Activated T-helper 9 cell treated with anti-CD3 and anti-CD28 coated beads, Interleukin-2, amount 50 U/mL, for 16 hours (primary cell): Measurements from ENCODE around the gene SNURF.
"Not testable (repeated sequence)": the region's sequence is repeated elsewhere in the genome, so short reads cannot be mapped to it uniquely, and the experiment has no call there.

ENCODE experiments used
- DNase-seq: peaks from one replicate; pipeline ENCODE4 v3.0.0-alpha.2; 2020; ENCODE audit warnings: low read depth

The SNURF gene

GRCh38 chr15:24954783-24955530 lies at the start of gene SNURF, which contains the start of gene SNRPN:
Gene SNURF, plus strand, starts transcription at chr15:24954987. Its CDS starts 62 bp downstream, at chr15:24955049.
Gene SNRPN, plus strand, starts transcription at chr15:24954987. Its CDS starts 19,467 bp downstream, at chr15:24974454.
- DNase-seq, result peak; percentile 41

GRCh38 chr15:24916305-24917009 lies 38.3 kb upstream of the SNURF start:
- no peak for DNase-seq

GRCh38 chr15:24917431-24917830 lies 37.4 kb upstream of the SNURF start:
- DNase-seq, result no peak

GRCh38 chr15:24919446-24919845 lies 35.3 kb upstream of the SNURF start:
- no peak for DNase-seq

GRCh38 chr15:24922781-24923180 lies 32.0 kb upstream of the SNURF start:
- DNase-seq, result not testable (repeated sequence)

- no peak for DNase-seq
These were observed 30.6 kb upstream of the SNURF start for GRCh38 chr15:24924153-24924552.

- no peak for DNase-seq
These were observed 30.2 kb upstream of the SNURF start for GRCh38 chr15:24924621-24925020.

GRCh38 chr15:24931874-24932732 lies 22.7 kb upstream of the SNURF start:
- not testable (repeated sequence) for DNase-seq

GRCh38 chr15:24933716-24934115 lies 21.1 kb upstream of the SNURF start:
- no peak for DNase-seq

- not testable (repeated sequence) for DNase-seq
These were observed 16.6 kb upstream of the SNURF start for GRCh38 chr15:24938224-24938623.

GRCh38 chr15:24940236-24940635 lies 14.6 kb upstream of the SNURF start:
- no peak for DNase-seq

GRCh38 chr15:24943361-24943760 lies 11.4 kb upstream of the SNURF start:
- no peak for DNase-seq

GRCh38 chr15:24944954-24945353 lies 9.8 kb upstream of the SNURF start:
- no peak for DNase-seq

- no peak for DNase-seq
These were observed 9.1 kb upstream of the SNURF start for GRCh38 chr15:24945711-24946110.

GRCh38 chr15:24948495-24948894 lies 6.3 kb upstream of the SNURF start:
- no peak for DNase-seq

- DNase-seq, result peak; percentile 1
These were observed 739 bp downstream of the SNURF start for GRCh38 chr15:24955531-24955921.

- DNase-seq, result peak; percentile 32
These were observed 1.5 kb downstream of the SNURF start for GRCh38 chr15:24956111-24956838.

- DNase-seq, result no peak
These were observed 2.9 kb downstream of the SNURF start for GRCh38 chr15:24957691-24958090.

GRCh38 chr15:24961967-24962366 lies 7.2 kb downstream of the SNURF start:
- no peak for DNase-seq

GRCh38 chr15:24962880-24963279 lies 8.1 kb downstream of the SNURF start:
- no peak for DNase-seq

- DNase-seq, result no peak
These were observed 11.7 kb downstream of the SNURF start for GRCh38 chr15:24966364-24967103.
